Keratinocyte (primary cell): ENCODE measurements around the gene MED4. TPM values are rescaled to one million over a fixed set of nuclear protein-coding genes. Genes with fewer than 3 reads are reported as not detected.

Experiments used
- DNase-seq: peaks from one replicate; pipeline ENCODE4 v3.0.0-alpha.2; 2011; ENCODE audit warnings: low read depth, missing footprints, low spot score
- FAIRE-seq: peaks from 2 replicates; lab custom pipeline; 2011; peaks lifted over from hg19 to GRCh38; lab: Jason Lieb, UNC
- H2AFZ ChIP-seq: 2 replicates; pipeline ENCODE4 v1.6.0; 2012; ENCODE audit warnings: low read length, control low read depth, inconsistent platforms; ENCODE audit not compliant: control insufficient read depth
- H3K27ac ChIP-seq: 2 replicates; pipeline ENCODE4 v1.5.1; 2011; ENCODE audit warnings: low read length; ENCODE audit not compliant: control insufficient read depth, insufficient read depth
- H3K27me3 ChIP-seq: 3 replicates; pipeline ENCODE4 v1.6.0; 2011; ENCODE audit warnings: low read length; ENCODE audit not compliant: control insufficient read depth, insufficient read depth; ENCODE audit errors: extremely low read depth
- H3K36me3 ChIP-seq, 2 experiments: 2 replicates in 1 of 2; 3 replicates in 1 of 2; pipeline ENCODE4 v1.5.1; 2011; ENCODE audit warnings: low read length in 2 of 2, mild to moderate bottlenecking in 1 of 2; ENCODE audit not compliant: control insufficient read depth in 2 of 2, insufficient read depth in 2 of 2; ENCODE audit errors: extremely low read depth in 1 of 2
- H3K4me1 ChIP-seq: 3 replicates; pipeline ENCODE4 v1.5.1; 2011; ENCODE audit warnings: low read length; ENCODE audit not compliant: control insufficient read depth, insufficient read depth; ENCODE audit errors: extremely low read depth
- H3K4me2 ChIP-seq: 3 replicates; pipeline ENCODE4 v1.6.0; 2011; ENCODE audit warnings: low read depth, low read length; ENCODE audit not compliant: control insufficient read depth, insufficient read depth; ENCODE audit errors: extremely low read depth
- H3K4me3 ChIP-seq, 3 experiments: fragments of 200-600 bp in 1 of 3; sonication (generic) in 1 of 3; 2 replicates in 2 of 3; 3 replicates in 1 of 3; pipeline ENCODE4 v1.5.1; 2011 to 2016; ENCODE audit warnings: low read length in 3 of 3, mild to moderate bottlenecking in 3 of 3, control low read depth in 2 of 3, inconsistent platforms in 1 of 3, low read depth in 1 of 3, mixed read lengths in 1 of 3, mixed run types in 1 of 3, moderate library complexity in 1 of 3; ENCODE audit not compliant: control insufficient read depth in 2 of 3, insufficient read depth in 2 of 3; ENCODE audit errors: extremely low read depth in 1 of 3
- H3K79me2 ChIP-seq: 2 replicates; pipeline ENCODE4 v1.6.0; 2012; ENCODE audit warnings: low read length; ENCODE audit not compliant: control insufficient read depth, insufficient read depth
- H3K9ac ChIP-seq: 3 replicates; pipeline ENCODE4 v1.6.0; 2011; ENCODE audit warnings: low read length; ENCODE audit not compliant: control insufficient read depth, insufficient read depth; ENCODE audit errors: extremely low read depth
- H3K9me1 ChIP-seq: 3 replicates; pipeline ENCODE4 v1.6.0; 2011; ENCODE audit warnings: low read length; ENCODE audit not compliant: control insufficient read depth, insufficient read depth; ENCODE audit errors: extremely low read depth
- H3K9me3 ChIP-seq: 2 replicates; pipeline ENCODE4 v1.5.1; 2012; ENCODE audit warnings: low read depth, low read length; ENCODE audit not compliant: control insufficient read depth
- H4K20me1 ChIP-seq: 3 replicates; pipeline ENCODE4 v1.6.0; 2011; ENCODE audit warnings: low read length; ENCODE audit not compliant: control insufficient read depth, insufficient read depth; ENCODE audit errors: extremely low read depth
- CTCF ChIP-seq, 3 experiments: IDR thresholded peaks in 1 of 3; conservative IDR thresholded peaks in 1 of 3; optimal IDR thresholded peaks in 1 of 3; 2 replicates in 2 of 3; 3 replicates in 1 of 3; pipeline versions ENCODE3 to v1.5.1; 2011; ENCODE audit warnings: low read length in 3 of 3, mild to moderate bottlenecking in 3 of 3, moderate library complexity in 2 of 3, control low read depth in 1 of 3, inconsistent platforms in 1 of 3; ENCODE audit not compliant: insufficient read depth in 2 of 3; ENCODE audit errors: extremely low read depth in 1 of 3
- EZH2 ChIP-seq: IDR thresholded peaks from one replicate; pipeline ENCODE4 v1.6.1; 2012; ENCODE audit warnings: inconsistent platforms, mild to moderate bottlenecking, low read length, moderate library complexity
- dilution Hi-C: fragments of 300-500 bp; cut with MboI; formaldehyde crosslinking; loops from one replicate; pipeline ENCODE4 v1.7.0; 2020; ENCODE audit warnings: low sequenced_read_pairs; ENCODE audit not compliant: extremely low pct_ligation_motif_present
- polyA minus RNA-seq, 3 experiments: library from RNA; depleted of rRNA, polyadenylated mRNA; stranded (reverse); fragments of >200 nt; gene quantifications; 1 replicate in 1 of 3; 2 replicates in 1 of 3; 3 replicates in 1 of 3; pipeline ENCODE4 v1.2.3, GENCODE V29; 2011
- polyA plus RNA-seq, 5 experiments: library from polyadenylated mRNA; depleted of rRNA in 3 of 5; stranded (reverse) in 3 of 5; stranded (forward) in 1 of 5; unstranded in 1 of 5; fragments of >200 nt; gene quantifications; 1 replicate in 1 of 5; 2 replicates in 3 of 5; 3 replicates in 1 of 5; pipeline versions ENCODE4 v1.2.1 to v1.2.3, GENCODE V29; 2011 to 2012; ENCODE audit warnings: missing spikeins in 2 of 5, low read depth in 1 of 5, low replicate concordance in 1 of 5

The MED4 gene
- polyA plus RNA-seq (49.5 to 62.4 TPM (median 51.2 TPM) in 3 replicates), polyA minus RNA-seq (11.6 to 19.8 TPM (median 15.4 TPM) in 3 replicates)
- polyA plus RNA-seq (2011; ENCODE audit: low read depth): 120 TPM
- 43.9 and 69.2 TPM in 2 replicates for polyA plus RNA-seq (2011; cell fraction: cytosol; rRNA removed)
- 30.0 and 37.0 TPM in 2 replicates for polyA plus RNA-seq (2011; cell fraction: nucleus; rRNA removed)
- polyA plus RNA-seq (2012; ENCODE audit: low replicate concordance): 36.8 and 49.4 TPM in 2 replicates
- 12.1 TPM for polyA minus RNA-seq (2011; cell fraction: cytosol; rRNA and poly(A)+ RNA removed)
- 4.2 and 13.4 TPM in 2 replicates for polyA minus RNA-seq (2011; cell fraction: nucleus; rRNA and poly(A)+ RNA removed)

GRCh38 chr13:48094781-48095502 lies at the start of gene MED4:
Gene MED4 (minus strand): TSS chr13:48095104. CDS start chr13:48095078, 26 bp downstream.
- Histone ChIP-seq H3K27ac (peak within 1 kb of the TSS; percentile 88), H2AFZ (peak within 1 kb of the TSS; percentile 92), H3K4me1 (peaks cover 15% of the 10 kb centered on the region), H3K27me3 (no peaks in the 10 kb centered on the region), H3K79me2 (peaks cover 49% of the 10 kb centered on the region), H3K9me3 (no peaks in the 10 kb centered on the region), H3K4me3 (peak within 1 kb of the TSS; percentile 95 to 97 (median 96)), H3K4me2 (peak within 1 kb of the TSS; percentile 99), H4K20me1 (peaks cover 3% of the 10 kb centered on the region), H3K36me3 (peaks cover 2 to 8% of the 10 kb centered on the region in 2 experiments), H3K9ac (peak within 1 kb of the TSS; percentile 95), H3K9me1 (no peaks in the 10 kb centered on the region)
- TF ChIP-seq CTCF (optimal IDR thresholded peaks at IDR 0.05 in 1 of 3, IDR thresholded peaks at IDR 0.05 in 1 of 3, conservative IDR thresholded peaks at IDR 0.05 in 1 of 3; ENCODE audit: extremely low read depth in 1 of 3, insufficient read depth in 2 of 3, low read length in 3 of 3) (peak; percentile 93 to 100 (median 98)), EZH2 (no peak)
- dilution Hi-C loops: no loop called here
- FAIRE-seq (peak; percentile 46), DNase-seq (peak; percentile 56)

- no peak overlapping the region for H3K27ac ChIP-seq
- H3K9me1 ChIP-seq: no peaks in the 10 kb centered on the region
- H3K79me2 ChIP-seq: no peaks in the 10 kb centered on the region
- H3K27me3 ChIP-seq: no peaks in the 10 kb centered on the region
- H3K36me3 ChIP-seq: no peaks in the 10 kb centered on the region
- DNase-seq: no peak
- no peaks in the 10 kb centered on the region for H4K20me1 ChIP-seq
- no peaks in the 10 kb centered on the region for H3K4me1 ChIP-seq
- no peak overlapping the region for H3K4me3 ChIP-seq
- no peak for TF ChIP-seq EZH2
- no peak for TF ChIP-seq CTCF (optimal IDR thresholded peaks at IDR 0.05 in 1 of 3, IDR thresholded peaks at IDR 0.05 in 1 of 3, conservative IDR thresholded peaks at IDR 0.05 in 1 of 3; ENCODE audit: extremely low read depth in 1 of 3, insufficient read depth in 2 of 3, low read length in 3 of 3)
- no peak for FAIRE-seq
- no peak overlapping the region for H3K9ac ChIP-seq
- dilution Hi-C loops: no loop called here
- H3K9me3 ChIP-seq: no peaks in the 10 kb centered on the region
- no peak overlapping the region for H3K4me2 ChIP-seq
- no peak overlapping the region for H2AFZ ChIP-seq
Measured at GRCh38 chr13:48144413-48145035, 49.6 kb upstream of the MED4 start.
